ENCODE results near the gene DIPK1A.

- TF ChIP-seq CTCF (IDR thresholded peaks at IDR 0.05) = no peak
- TF ChIP-seq POLR2A (IDR thresholded peaks at IDR 0.05) = no peak
- TF ChIP-seq POLR2AphosphoS5 (IDR thresholded peaks at IDR 0.05; ENCODE audit: insufficient read depth in 1 of 2, low read depth in 1 of 2) = no peak
Measured at GRCh38 chr1:92840600-92840999, 120.7 kb downstream of the DIPK1A start.
